HG02870 (cell line): ENCODE data around the gene SETBP1.

Source experiments
- ATAC-seq: cut with Tn5 transposase; IDR thresholded peaks from one replicate; pipeline ENCODE4 v1.9.1; 2021; ENCODE audit warnings: mild to moderate bottlenecking, moderate library complexity; ENCODE audit not compliant: unreplicated experiment

The SETBP1 gene

DNA sequence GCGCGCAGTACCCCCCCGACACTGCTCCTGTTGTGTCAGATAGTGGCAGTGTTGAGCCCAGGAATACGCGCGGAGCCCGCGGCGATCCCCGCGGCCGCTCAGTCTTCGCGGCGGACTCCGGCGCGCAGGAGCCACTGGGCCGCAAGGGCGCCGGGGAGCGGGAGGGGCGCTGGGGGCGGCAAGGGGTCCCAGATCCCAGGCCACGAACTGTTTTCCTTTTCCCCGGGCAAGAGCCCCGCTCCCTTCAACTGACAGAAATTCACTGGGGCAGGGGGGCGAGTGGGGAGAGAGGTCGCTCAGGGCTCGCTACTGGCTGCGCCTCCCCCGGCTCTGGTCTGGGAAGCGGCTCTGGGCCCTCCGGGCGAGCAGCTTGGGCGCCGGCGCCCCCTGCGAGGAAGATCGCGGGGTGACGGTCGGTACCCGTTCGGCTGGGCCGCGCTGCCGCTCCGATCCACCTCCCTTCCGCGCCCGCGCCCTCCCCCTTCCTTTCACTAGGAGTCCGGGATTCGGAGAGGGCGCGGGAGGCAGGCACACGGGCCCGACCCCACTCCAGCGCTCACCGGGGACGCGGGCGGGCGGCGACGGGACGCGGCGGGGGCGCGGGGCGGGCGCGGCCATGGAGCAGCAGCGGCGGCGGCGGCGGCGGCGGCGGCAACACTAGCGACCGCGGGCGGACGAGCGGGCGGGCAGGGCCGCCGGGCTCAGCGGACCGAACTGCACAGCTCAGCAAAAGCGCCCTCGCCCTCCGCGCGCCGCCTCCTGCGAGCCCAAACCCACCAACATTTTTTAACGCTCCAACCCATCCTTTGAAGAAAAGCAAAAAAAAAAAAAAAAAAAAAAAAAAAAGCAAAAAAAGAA lies 1.4 kb upstream of the SETBP1 start:
- peak; percentile 84 for ATAC-seq

DNA sequence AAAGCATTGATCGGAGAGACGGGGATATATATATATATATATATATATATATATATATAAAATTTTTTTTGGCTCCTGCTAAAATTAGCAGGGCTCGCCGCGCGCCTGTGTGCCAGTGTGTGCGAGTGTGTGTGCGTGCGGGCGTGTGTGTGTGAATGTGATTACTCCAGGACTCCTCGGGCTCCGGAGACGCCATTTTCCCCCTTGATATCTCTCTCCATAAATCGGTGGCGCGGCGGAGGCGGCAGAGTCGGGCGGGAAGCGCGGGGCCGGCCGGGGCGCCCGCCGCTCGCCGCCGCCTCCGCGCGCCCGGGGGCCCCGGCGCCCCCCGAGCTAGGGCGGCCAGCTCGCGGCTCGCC lies 795 bp upstream of the SETBP1 start:
- ATAC-seq: no peak

DNA sequence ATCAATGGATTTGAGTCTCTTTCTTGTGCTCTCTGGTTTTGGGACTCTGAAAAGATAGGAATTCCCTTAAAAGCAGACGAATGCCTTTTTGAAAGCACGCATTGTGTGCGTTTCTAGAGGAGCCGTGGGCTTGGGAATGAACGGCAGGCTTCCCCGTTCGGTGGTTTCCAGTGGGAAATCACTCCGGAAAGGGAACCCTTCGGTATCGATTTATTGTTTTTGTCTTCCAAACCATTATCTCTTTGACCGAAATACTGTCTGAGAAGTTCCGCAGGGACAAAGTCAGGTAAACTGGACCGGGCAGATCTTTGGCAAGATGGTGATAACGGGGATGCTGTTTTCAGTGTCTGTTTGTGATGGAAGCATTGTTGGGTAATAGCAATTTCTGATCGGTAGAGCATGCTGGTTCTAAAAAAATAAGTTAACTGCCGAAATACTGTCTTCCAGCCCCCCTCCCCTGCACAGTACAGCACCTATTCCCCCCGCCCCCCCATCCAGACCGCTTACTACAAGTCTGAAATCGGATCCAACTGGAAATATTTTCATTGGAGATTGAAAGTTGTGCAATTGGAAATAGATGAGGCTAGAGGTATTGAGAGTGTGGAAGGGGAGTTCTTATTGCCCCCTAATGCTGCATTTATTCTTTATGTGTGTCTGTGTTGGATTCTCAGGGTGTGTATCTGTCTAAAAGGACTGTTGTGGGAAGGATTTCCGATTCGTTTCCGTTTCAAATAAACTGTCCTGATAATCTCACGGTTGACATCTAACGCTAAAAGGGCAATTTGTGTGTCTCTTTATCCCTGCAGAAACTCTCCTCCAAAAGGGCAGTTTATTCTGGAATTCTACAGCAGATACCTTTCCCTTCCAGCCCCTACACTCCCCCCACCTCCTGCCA lies 635 bp downstream of the SETBP1 start:
- no peak for ATAC-seq

- ATAC-seq: no peak
These were observed 1.6 kb downstream of the SETBP1 start for GRCh38 chr18:44682201-44682870.

DNA sequence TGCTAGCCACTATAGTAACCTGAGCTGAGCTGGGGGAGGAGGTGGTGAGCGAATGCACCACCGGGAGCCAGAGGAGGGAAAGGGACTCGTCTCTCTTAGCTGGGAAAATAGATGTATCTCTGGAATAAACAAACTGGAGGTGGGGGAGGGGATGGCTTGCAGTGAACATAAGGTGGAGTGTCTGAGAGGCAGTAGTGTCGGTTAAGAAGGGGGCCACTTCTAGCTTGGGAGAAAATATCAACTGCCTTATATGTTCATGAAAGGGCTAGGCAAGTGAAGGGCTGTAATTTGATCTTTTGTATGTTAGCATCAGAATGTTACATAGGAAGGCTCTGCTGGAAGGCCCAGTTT lies 2.2 kb downstream of the SETBP1 start:
- ATAC-seq: no peak

DNA sequence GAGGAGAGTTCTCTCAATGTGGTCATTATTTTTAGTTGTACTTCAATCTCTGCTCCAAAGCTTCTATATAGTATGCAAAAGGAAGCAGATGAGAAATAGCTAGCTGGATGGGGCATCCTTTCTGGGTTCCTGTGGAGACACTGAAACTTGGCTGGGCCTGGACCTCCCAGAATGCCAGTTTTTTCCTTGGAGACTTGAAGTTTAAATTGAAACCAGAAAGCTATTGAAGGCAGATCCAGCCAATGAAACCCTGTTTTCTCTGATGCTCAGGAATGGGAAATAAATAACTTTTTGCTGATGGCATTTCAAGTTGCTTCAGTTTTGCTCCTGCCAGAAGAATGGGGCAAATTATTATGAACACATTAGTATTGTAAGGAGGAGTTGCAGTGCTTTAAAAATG lies 2.9 kb downstream of the SETBP1 start:
- no peak for ATAC-seq

- no peak for ATAC-seq
These were observed 4.6 kb downstream of the SETBP1 start for GRCh38 chr18:44685296-44685695.

GRCh38 chr18:44686156-44686555 lies 5.5 kb downstream of the SETBP1 start:
- no peak for ATAC-seq

DNA sequence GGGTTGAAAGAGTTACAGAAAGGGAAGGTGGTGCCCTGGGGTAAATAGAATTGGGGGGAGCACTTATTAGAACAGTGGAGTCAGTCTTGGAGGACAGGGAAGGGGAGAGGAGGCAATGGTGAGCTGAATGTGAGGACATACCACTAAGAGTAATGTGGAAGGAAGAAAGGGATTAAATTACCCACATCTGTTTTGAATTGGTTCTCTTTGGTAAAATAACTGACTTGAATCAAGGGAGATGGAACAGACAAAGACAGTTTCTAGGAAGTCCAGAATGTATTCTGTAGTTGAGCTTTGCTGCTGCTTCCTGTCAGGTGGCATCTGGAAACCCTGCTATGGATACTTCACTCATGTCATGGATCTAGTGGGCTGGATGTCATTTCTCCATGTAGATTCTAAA lies 6.7 kb downstream of the SETBP1 start:
- ATAC-seq: no peak

DNA sequence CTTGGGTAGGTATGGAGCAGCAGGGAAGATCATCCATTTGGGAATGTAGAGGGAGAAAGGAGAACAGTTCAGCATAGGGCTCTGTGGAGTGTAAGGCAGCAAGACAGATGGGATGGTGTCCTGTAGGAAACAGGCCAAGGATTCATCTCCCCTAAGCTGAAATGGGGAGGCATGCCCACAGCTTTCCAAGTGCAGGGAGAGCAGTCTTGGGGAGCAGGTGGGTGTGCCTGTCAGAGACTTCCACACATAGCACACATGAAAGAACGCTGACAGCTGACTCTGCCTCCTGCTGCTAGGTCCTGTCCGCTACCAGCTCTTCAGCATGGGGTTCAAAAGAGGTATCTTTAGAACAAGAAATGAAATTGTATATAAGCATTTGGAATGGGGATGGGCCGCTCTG lies 9.0 kb downstream of the SETBP1 start:
- ATAC-seq: no peak

DNA sequence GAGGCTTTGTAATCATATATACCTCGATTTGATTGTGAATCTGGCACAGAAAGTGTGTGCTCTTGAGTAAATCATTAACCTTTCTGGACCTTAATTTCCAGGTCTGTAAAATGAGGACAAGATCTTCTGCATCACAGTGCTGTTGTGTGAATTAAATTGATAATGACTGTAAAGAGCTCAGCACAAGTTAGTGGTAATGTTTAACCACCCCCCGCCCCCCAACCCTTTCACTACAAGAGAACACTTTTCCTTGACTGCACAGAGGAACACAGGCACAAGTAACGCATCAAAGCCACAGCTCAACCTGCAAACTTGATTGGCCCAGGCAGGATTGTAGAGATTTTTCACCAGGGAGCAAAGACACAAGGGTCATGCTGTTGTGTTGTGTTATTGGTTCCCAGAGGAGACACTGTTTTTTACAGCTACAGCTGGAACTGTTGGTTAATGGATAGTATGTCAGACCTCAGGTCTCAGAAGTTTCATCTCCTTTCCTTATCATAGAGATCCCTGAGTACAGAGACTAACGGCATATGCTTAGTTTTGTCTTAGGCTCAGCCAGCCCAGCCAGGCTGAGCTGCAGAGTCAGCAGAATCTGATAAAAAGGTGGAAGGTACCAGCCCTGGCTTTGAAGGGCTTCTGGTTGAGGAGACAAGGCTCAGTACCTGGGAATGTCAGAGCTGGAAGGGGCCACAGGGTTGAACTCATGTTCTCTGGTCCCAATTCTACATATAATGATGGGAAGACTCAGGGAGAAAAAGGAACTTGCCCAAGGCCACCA lies 10.6 kb downstream of the SETBP1 start:
- no peak for ATAC-seq

DNA sequence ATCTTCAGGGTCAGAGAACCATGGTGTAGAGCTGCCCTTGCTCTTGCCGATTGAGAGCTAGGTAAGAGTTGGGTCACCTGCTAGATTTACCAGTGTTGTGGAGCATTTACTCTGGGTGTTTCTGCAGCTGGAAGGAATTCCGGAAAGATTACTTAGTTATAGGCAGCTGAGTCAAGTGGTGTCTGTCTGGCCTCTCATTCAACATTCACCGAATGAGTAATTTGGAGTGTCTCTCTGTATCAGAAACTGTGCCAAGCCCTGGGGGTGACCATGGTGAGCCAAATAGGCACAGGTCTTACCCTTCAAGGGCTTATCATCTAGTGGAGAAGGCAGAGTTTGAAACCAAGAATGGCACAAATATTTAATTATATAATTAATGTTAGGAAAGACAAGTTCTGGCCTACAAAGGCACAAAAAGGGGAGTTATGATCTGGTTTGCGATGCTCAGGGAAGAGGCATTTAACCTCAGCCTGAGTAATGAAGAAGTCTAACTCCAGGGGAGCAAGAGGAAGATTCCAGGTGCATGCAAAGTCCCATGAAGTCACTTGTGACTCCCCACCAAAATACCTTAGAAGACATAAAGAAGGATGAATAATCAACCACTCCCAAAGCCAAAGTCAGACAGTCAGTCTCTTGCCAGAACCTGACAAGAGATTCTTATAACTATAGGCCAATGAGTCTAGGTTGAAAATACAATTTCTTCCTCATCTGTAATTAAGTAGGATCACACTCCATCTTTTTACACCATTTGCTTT lies 12.5 kb downstream of the SETBP1 start:
- ATAC-seq: no peak

- no peak for ATAC-seq
These were observed 14.8 kb downstream of the SETBP1 start for GRCh38 chr18:44695503-44695902.

- ATAC-seq: no peak
These were observed 16.2 kb downstream of the SETBP1 start for GRCh38 chr18:44696892-44697291.

- ATAC-seq: no peak
These were observed 16.6 kb downstream of the SETBP1 start for GRCh38 chr18:44697315-44697714.

DNA sequence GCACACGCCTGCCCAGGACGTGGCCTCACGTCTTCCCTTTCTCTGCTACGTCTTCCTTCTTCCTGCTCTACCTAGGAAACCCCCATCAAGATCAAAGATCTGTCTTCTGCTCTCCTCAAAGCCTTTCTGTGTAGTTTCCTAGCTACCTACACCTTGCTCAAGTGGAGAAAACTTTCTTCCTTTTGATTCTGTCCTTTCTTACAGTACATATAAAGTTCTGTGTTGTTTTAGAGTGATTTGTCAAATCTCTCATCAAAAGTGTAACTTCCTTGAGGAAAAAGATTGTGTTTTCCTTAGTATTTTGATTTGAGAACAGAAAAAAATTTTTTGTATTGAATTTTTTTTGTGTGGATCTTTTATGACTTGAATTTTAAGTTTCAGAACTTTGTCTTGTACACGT lies 17.8 kb downstream of the SETBP1 start:
- ATAC-seq: no peak

DNA sequence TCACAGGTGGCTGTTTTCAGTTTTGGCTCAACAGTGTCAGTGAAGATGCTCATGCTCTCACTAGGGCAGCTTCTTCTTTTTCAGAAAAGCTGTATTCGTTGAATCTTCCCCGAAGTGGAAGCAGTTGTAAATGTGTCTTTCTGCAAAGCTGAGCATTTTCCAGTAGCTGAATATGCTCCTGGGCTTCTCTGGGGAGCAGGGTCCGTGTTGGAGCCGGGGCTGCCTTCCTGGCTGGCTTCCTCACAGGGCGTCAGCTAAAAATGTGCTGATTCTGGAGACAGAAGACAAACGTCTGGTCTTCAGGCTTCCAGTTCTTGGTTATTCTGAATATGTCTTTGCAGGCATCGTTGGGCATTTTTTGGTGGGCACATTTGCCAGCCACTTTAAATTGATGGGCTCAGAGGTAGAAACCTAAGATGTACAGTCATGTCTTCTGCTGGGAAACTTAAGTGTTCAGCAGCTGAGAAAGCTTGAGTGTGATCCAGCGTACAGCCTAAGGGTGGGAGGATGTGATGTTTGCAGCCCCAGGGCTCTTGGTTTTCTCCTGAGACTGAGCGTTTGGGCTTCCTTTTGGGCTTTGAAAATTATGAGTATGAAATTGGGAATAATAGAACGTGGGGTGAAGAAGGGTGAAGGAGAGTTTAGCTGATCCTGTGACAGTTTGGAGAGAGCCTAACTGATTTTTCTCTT lies 19.0 kb downstream of the SETBP1 start:
- ATAC-seq: no peak

DNA sequence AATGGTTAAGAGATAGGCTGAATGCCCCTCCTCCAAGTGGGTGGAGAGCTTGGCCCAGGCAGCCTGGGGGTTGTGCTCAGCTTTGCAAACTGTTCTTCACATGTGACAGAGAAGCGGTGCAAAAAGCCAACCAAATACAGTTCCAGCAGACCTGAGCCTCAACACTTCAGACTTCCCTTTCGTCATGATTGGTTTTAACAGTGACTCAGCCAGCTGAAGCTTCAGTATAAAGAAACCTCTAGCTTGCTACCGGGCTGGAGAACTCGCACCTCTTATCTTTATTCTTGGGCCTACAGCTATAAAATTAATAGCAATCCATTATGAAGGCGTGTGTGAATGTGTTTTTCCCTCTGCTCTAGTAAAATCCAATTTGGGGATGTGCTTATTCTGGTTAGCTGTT lies 20.0 kb downstream of the SETBP1 start:
- peak; percentile 63 for ATAC-seq

GRCh38 chr18:44701227-44701626 lies 20.5 kb downstream of the SETBP1 start:
- no peak for ATAC-seq

DNA sequence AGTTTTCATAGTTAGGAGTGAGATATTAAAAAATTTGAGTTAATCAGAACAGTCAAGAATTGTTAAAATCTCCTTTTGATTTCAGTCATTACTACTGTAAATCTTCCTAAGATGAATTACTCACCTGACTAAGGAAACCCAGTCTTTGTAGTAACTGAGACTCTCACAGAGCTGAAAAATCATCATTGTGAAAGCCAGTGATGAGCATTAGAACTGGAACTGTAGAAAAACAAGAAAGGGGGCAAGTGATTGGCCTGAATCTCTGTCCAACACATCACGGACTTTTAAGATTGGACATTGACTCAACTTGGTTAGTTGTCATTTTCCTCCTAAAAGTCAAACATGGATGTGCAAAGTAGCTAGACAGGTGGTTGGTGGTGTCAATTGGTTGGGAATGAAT lies 21.9 kb downstream of the SETBP1 start:
- ATAC-seq: no peak
